Glutamatergic neuron (in vitro differentiated cells): ENCODE data around the gene ZBTB2. TPM values are rescaled to one million over a fixed set of nuclear protein-coding genes. Genes with fewer than 3 reads are reported as not detected.
"Not testable (repeated sequence)": the region's sequence is repeated elsewhere in the genome, so short reads cannot be mapped to it uniquely, and the experiment has no call there.

Experiments
- DNase-seq: peaks from one replicate; pipeline ENCODE4 v3.0.0; 2022
- H3K27ac Mint-ChIP-seq: one replicate; pipeline ENCODE4 v1.8.0; 2020; ENCODE audit warnings: mild to moderate bottlenecking, mixed read lengths, inconsistent platforms; ENCODE audit not compliant: unreplicated experiment
- H3K27me3 Mint-ChIP-seq: one replicate; pipeline ENCODE4 v1.8.0; 2020; ENCODE audit warnings: mild to moderate bottlenecking, moderate library complexity, mixed read lengths, inconsistent platforms; ENCODE audit not compliant: unreplicated experiment
- H3K36me3 Mint-ChIP-seq: one replicate; pipeline ENCODE4 v1.8.0; 2020; ENCODE audit warnings: mild to moderate bottlenecking, mixed read lengths, inconsistent platforms; ENCODE audit not compliant: unreplicated experiment
- H3K4me1 Mint-ChIP-seq: one replicate; pipeline ENCODE4 v1.8.0; 2020; ENCODE audit warnings: mild to moderate bottlenecking, low read depth, mixed read lengths, inconsistent platforms; ENCODE audit not compliant: unreplicated experiment
- H3K4me3 Mint-ChIP-seq: one replicate; pipeline ENCODE4 v1.8.0; 2020; ENCODE audit warnings: mild to moderate bottlenecking, mixed read lengths, inconsistent platforms; ENCODE audit not compliant: unreplicated experiment
- H3K9me3 Mint-ChIP-seq: one replicate; pipeline ENCODE4 v1.8.0; 2020; ENCODE audit warnings: mild to moderate bottlenecking, moderate library complexity, mixed read lengths, inconsistent platforms; ENCODE audit not compliant: unreplicated experiment
- CTCF ChIP-seq: fragments of 200-600 bp; sonication (generic); IDR thresholded peaks from one replicate; pipeline ENCODE4 v1.5.0; 2021; ENCODE audit not compliant: partially characterized antibody, unreplicated experiment
- total RNA-seq: library from RNA; stranded (reverse); fragmentation: NEBNext Ultra II Directional; extraction: Animal tissue kit (Norgen Biotek cat#: 25700); gene quantifications from one replicate; pipeline ENCODE4 v1.2.1, GENCODE V29; 2021; ENCODE audit not compliant: unreplicated experiment

Gene ZBTB2
- total RNA-seq, 1 donor from 2014 or later = 6.7 TPM

DNA sequence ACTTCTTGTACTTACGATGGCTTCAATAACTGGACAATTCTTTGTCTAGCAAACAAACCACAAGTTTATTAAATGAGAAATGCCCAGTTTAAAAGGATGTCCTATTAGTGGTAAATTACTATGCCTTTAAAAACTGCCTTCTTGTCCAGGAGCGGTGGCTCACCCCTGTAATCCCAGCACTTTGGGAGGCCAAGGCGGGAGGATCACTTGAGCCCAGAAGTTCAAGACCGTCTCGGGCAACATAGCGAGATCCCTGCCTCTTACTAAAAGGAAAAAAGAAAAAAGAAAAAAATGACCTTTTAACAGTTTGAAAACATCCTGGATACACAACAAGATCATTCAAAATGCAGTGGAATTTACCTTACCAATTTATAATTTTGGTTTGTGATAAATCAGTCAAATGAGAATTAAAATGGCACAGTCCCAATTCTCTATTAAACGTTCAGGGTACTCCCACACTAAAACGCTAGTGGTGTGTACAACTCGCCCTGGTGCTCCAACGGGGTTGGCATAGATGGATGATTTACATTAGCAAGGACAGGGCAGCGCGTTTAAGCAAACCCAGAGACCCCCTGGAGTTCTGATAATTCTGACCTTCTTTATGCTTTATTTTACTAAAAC is 2.3 kb downstream of the ZBTB2 start:
- Mint-ChIP-seq H3K36me3 (no peaks in the 10 kb centered on the region), H3K27ac (peak overlapping the region; percentile 99), H3K27me3 (peaks cover 11% of the 10 kb centered on the region), H3K9me3 (peaks cover 14% of the 10 kb centered on the region), H3K4me3 (peak overlapping the region; percentile 97), H3K4me1 (peaks cover 12% of the 10 kb centered on the region)
- DNase-seq = no peak
- no peak for TF ChIP-seq CTCF

DNA sequence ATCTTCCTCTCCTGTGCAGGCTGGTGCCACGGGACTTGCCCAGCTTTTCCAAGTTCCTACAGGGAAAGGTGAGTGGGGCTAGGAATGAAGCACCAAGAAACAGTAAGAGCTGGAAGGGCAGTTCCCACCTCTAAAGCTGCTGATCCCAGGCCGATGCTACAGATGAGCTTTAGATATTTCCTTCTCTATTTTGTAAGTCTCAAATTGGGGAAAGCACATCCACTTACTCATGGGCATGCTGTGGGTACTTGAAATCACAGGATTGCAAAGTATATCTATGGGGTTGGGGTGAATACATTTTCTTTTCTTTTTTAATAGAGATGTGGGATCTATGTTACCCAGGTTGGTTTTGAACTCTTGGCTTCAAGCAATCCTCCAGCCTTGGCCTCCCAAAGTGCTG is 3.1 kb downstream of the ZBTB2 start:
- Mint-ChIP-seq H3K4me1 (peaks cover 12% of the 10 kb centered on the region), H3K27me3 (peaks cover 11% of the 10 kb centered on the region), H3K27ac (no peak overlapping the region), H3K9me3 (peaks cover 14% of the 10 kb centered on the region), H3K36me3 (no peaks in the 10 kb centered on the region), H3K4me3 (no peak overlapping the region)
- no peak for TF ChIP-seq CTCF
- no peak for DNase-seq

DNA sequence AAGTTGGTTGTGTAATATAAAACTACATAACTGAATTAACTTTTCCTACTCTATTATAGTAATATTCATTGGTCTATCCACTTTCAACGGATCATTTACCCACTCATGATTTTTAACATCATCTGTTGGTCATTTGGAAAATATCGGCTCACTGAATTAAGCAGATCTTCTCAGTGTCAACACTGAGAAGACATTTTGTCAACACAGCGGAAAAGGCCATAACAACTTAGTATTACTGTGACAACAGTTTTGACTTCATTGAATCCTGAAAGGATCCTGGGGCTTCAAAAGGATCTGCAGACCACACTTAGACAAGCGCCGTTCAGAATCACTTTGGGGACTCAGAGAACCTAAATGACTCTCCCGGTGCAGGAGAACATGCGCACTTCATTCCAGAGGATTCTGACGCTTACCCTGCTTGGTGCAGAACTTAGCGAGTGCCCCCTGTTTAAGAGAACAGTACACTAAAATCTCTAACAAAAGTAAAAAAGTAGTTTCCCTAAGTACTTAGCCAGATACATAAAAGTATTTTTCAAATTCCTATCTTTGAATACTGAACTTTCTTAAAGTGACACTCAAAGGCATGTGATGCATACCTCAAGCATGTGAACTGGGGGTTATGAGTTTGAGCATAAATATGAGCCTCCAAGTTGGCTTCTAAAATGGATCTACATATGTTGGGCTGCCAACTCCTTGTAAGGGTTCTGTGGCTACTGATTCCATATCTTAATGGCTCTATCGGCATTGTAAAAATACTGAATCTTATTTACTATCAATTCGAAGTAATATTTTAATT is 4.0 kb downstream of the ZBTB2 start:
- DNase-seq = no peak
- no peak overlapping the region for H3K27ac Mint-ChIP-seq
- H3K4me1 Mint-ChIP-seq = peaks cover 6% of the 10 kb centered on the region
- H3K36me3 Mint-ChIP-seq = no peaks in the 10 kb centered on the region
- peaks cover 11% of the 10 kb centered on the region for H3K27me3 Mint-ChIP-seq
- H3K4me3 Mint-ChIP-seq = no peak overlapping the region
- peaks cover 14% of the 10 kb centered on the region for H3K9me3 Mint-ChIP-seq
- TF ChIP-seq CTCF = no peak

DNA sequence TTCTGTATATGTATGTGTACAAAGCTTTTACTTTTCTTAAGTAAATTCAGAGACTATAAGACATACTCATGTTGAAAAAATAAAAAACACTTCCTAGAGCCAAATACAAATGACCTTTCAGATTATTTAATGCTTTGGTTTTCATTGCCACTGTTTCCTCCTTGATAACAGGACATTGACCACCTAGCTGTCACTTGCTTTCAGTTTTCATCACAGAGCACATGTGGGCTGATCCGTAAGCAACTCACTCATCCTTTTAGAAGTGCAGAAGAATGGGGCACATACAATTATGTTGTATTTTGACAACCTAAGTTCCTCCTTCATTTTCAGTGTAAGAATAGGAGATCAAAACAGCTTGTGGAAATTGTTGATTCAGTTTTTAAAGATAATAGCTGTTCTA is 6.2 kb downstream of the ZBTB2 start:
- Mint-ChIP-seq H3K9me3 (peaks cover 7% of the 10 kb centered on the region), H3K4me3 (no peak overlapping the region), H3K27me3 (peaks cover 5% of the 10 kb centered on the region), H3K27ac (no peak overlapping the region), H3K36me3 (no peaks in the 10 kb centered on the region), H3K4me1 (peaks cover 7% of the 10 kb centered on the region)
- TF ChIP-seq CTCF = no peak
- no peak for DNase-seq

DNA sequence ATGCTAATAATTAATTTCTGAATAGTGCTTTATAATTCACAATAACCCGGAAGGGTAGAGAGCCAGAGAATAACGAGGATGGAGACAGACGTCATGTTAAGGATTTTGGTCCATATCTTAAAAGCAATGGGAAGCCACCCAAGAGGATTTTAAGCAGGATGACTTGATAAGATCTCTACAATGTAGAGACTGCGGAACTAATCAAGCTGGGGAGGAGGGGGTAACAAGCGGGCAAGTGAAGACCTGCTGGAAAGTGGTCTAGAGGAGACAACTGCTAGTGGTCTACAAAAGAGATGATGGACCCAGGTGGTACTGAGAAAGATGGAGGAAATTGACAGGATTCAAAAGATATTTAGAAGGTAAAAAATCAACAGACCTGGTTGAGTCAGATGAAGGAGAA is 7.2 kb downstream of the ZBTB2 start:
- Mint-ChIP-seq H3K27ac (no peak overlapping the region), H3K4me1 (peaks cover 7% of the 10 kb centered on the region), H3K27me3 (no peaks in the 10 kb centered on the region), H3K9me3 (peaks cover 1% of the 10 kb centered on the region), H3K4me3 (no peak overlapping the region), H3K36me3 (no peaks in the 10 kb centered on the region)
- no peak for DNase-seq
- no peak for TF ChIP-seq CTCF

GRCh38 chr6:151382631-151383030 is 8.7 kb downstream of the ZBTB2 start:
- H3K27me3 Mint-ChIP-seq, H3K4me3 Mint-ChIP-seq, H3K27ac Mint-ChIP-seq, H3K9me3 Mint-ChIP-seq, H3K36me3 Mint-ChIP-seq, H3K4me1 Mint-ChIP-seq, DNase-seq: not testable (repeated sequence)
